Right atrium auricular region (tissue), 2 donors: ENCODE data around the gene ENGASE. TPM values are rescaled to one million over a fixed set of nuclear protein-coding genes. Genes with fewer than 3 reads are reported as not detected.

Source experiments
- DNase-seq: peaks from one replicate; pipeline ENCODE4 v3.0.0-alpha.2; 2019; ENCODE audit warnings: low spot score
- H3K27ac ChIP-seq, 2 donors: fragments of 200-600 bp; sonication (generic); 1 replicate in 1 of 2; 2 replicates in 1 of 2; pipeline ENCODE4 v1.5.1; 2016 to 2019
- H3K27me3 ChIP-seq, 2 donors: fragments of 200-600 bp; sonication (generic); one replicate each; pipeline versions ENCODE4 v1.5.1 to v1.6.0; 2017 to 2019
- H3K36me3 ChIP-seq: fragments of 200-600 bp; sonication (generic); one replicate; pipeline ENCODE4 v1.5.1; 2016
- H3K4me1 ChIP-seq, 2 donors: fragments of 200-600 bp; sonication (generic); one replicate each; pipeline versions ENCODE4 v1.5.1 to v1.6.0; 2017 to 2019
- H3K4me3 ChIP-seq, 2 donors: fragments of 200-600 bp; sonication (generic); 1 replicate in 1 of 2; 2 replicates in 1 of 2; pipeline ENCODE4 v1.5.1; 2017 to 2019; ENCODE audit warnings: mild to moderate bottlenecking in 1 of 2, moderate library complexity in 1 of 2
- H3K9me3 ChIP-seq, 2 donors: fragments of 200-600 bp; sonication (generic); one replicate each; pipeline ENCODE4 v1.5.1; 2019
- CTCF ChIP-seq, 2 donors: fragments of 200-600 bp; sonication (generic); IDR thresholded peaks; one replicate each; pipeline ENCODE4 v1.5.1; 2019; ENCODE audit warnings: antibody characterized with exemption in 2 of 2
- total RNA-seq, 2 donors: library from RNA; depleted of rRNA; stranded (reverse); fragments of >200 nt; gene quantifications; one replicate each; pipeline ENCODE4 v1.1.0, GENCODE V29; 2016

Gene ENGASE
- total RNA-seq, 2 donors from 2014 or later = 7.7 to 13.5 TPM

GRCh38 chr17:79085154-79085920 lies 10.7 kb downstream of the ENGASE start:
- peaks cover 0 to 13% of the 10 kb centered on the region in 2 donors for H3K4me1 ChIP-seq
- no peaks in the 10 kb centered on the region for H3K27me3 ChIP-seq
- peaks cover 55% of the 10 kb centered on the region for H3K36me3 ChIP-seq
- no peak overlapping the region for H3K27ac ChIP-seq
- H3K9me3 ChIP-seq = no peaks in the 10 kb centered on the region
- TF ChIP-seq CTCF (IDR thresholded peaks at IDR 0.05) = no peak
- H3K4me3 ChIP-seq = no peak overlapping the region
- no peak for DNase-seq

GRCh38 chr17:79085921-79086551 lies 11.4 kb downstream of the ENGASE start:
- no peak for DNase-seq
- TF ChIP-seq CTCF (IDR thresholded peaks at IDR 0.05) = no peak
- no peak overlapping the region for H3K27ac ChIP-seq

GRCh38 chr17:79086609-79087427 lies 12.2 kb downstream of the ENGASE start:
- Histone ChIP-seq H3K4me3 (no peak overlapping the region), H3K27me3 (no peaks in the 10 kb centered on the region), H3K36me3 (peaks cover 40% of the 10 kb centered on the region), H3K27ac (no peak overlapping the region), H3K9me3 (no peaks in the 10 kb centered on the region), H3K4me1 (peaks cover 0 to 14% of the 10 kb centered on the region in 2 donors)
- no peak for DNase-seq
- TF ChIP-seq CTCF (IDR thresholded peaks at IDR 0.05) = no peak

More at GRCh38 chr17:79085921-79086551, 11.4 kb downstream of the ENGASE start:
- Histone ChIP-seq H3K36me3 (peaks cover 48% of the 10 kb centered on the region), H3K4me1 (peaks cover 0 to 14% of the 10 kb centered on the region in 2 donors), H3K4me3 (no peak overlapping the region), H3K27me3 (no peaks in the 10 kb centered on the region), H3K9me3 (no peaks in the 10 kb centered on the region)

- peak; percentile 68 for DNase-seq
- H3K4me3 ChIP-seq = no peak overlapping the region
- no peaks in the 10 kb centered on the region for H3K9me3 ChIP-seq
- peaks cover 0 to 9% of the 10 kb centered on the region in 2 donors for H3K4me1 ChIP-seq
- H3K27ac ChIP-seq = no peak overlapping the region
- TF ChIP-seq CTCF (IDR thresholded peaks at IDR 0.05) = peak; percentile 90 to 93
- peaks cover 35% of the 10 kb centered on the region for H3K36me3 ChIP-seq
- H3K27me3 ChIP-seq = no peaks in the 10 kb centered on the region
Measured at GRCh38 chr17:79087428-79088143, 13.0 kb downstream of the ENGASE start.

- no peak for TF ChIP-seq CTCF (IDR thresholded peaks at IDR 0.05)
- Histone ChIP-seq H3K36me3 (peaks cover 28% of the 10 kb centered on the region), H3K27ac (no peak overlapping the region), H3K4me3 (no peak overlapping the region), H3K9me3 (no peaks in the 10 kb centered on the region), H3K27me3 (no peaks in the 10 kb centered on the region), H3K4me1 (peaks cover 0 to 7% of the 10 kb centered on the region in 2 donors)
- no peak for DNase-seq
Measured at GRCh38 chr17:79088247-79088996, 13.8 kb downstream of the ENGASE start.
